Forelimb muscle (tissue), 1 donor: ENCODE data around the gene GTF2IRD1. TPM values are rescaled to one million over a fixed set of nuclear protein-coding genes. Genes with fewer than 3 reads are reported as not detected.

Experiments used
- DNase-seq: peaks from one replicate; pipeline ENCODE4 v3.0.0-alpha.2; 2013; ENCODE audit warnings: low read depth
- polyA plus RNA-seq: library from polyadenylated mRNA; unstranded; fragments of 120-200 nt; gene quantifications from one replicate; pipeline ENCODE4 v1.2.1, GENCODE V29; 2013; ENCODE audit not compliant: insufficient read length

Gene GTF2IRD1
- polyA plus RNA-seq, 1 donor = 48.0 TPM

DNA sequence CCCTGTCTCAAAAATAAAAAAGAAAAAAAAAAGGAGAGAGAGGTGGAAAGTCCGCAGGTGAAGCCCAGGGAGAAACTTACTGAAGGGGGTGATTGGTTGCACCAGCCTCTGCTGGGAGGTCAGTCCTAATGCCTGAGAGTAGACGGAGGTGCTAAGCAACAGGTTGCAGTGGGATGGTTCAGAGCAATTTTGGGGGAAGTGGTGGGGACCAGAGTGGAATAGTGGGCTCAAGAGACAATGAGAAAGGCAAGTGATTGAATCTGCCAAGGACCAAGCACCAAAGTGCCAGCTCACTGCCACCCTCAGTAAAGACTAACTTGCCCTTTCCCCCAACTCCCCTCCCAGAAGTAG is 113.6 kb downstream of the GTF2IRD1 start:
- DNase-seq = no peak

DNA sequence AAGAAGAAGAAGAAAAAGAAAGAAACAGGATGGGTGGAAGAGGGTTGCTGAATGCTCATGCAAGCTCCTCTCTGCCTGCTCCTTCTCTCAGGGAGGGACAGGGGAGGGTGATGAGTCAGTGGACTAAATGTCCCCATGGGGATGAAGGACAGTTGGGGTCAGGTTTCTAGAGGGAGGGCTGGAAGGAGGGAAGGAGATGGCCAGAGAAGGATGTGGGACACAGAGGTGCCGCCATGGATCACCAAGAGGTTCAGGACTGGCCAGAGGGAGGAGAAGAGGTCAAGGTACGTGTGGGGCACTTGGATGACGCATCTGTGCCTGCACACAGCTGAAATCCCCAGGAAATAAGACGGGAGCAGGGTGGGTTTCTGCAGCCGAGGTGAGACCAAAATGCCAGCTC is 115.0 kb downstream of the GTF2IRD1 start:
- no peak for DNase-seq

DNA sequence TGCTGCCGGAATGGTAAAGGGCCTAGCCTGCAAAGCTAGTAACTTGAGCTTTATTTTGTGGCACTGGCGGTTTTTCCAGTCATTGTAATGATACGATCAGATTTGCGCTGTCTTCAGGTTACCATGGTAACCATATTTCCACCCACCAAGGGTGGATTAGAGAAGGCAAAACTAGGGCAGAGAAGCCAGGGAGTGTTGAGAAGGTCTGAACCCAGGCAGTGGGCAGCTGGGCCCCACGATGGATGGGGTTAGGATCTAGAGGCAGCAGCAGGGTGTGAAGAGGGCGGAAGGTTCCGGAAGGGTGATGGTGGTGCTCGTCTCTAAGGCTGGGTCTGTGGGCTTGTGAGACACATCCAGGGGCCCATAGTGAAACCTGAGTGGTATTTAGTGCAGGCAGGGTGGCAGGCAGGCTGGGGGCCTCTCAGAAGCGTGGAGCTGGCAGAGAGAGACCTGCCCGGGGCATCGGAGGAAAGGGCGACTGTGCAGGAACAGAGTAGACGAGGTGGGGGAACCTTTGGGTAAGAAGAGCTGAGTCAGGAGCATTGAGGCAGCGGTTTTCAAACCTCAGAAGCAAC is 115.9 kb downstream of the GTF2IRD1 start:
- DNase-seq = no peak

DNA sequence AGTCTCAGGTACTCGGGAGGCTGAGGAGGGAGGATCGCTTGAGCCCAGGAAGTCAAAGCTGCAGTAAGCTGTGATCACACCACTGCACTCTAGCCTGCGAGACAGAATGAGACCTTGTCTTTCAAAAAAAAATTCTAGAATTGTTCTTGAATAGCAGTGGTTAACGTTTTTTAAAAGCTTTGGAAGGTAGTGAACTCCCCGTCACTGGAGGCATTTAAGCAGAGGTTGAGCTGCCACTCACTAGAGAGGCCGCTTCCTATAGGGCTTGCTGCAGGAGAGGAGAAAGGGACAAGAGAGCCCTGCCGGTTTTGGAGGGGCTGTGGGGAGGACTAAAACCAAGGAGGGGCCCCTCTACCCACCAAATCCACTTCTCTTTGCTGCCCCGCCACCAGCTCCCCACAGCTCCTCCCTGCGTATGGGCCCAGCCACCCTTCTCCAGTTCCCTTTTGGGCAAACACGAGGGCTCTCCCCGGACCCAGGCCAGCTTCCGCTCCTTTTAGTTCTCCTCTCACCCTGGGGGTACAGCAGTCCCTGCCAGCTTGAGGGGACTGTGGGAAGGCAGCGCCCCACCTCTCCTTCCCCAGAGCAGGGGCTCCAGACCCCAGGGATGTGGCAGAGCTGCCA is 116.9 kb downstream of the GTF2IRD1 start:
- no peak for DNase-seq

DNA sequence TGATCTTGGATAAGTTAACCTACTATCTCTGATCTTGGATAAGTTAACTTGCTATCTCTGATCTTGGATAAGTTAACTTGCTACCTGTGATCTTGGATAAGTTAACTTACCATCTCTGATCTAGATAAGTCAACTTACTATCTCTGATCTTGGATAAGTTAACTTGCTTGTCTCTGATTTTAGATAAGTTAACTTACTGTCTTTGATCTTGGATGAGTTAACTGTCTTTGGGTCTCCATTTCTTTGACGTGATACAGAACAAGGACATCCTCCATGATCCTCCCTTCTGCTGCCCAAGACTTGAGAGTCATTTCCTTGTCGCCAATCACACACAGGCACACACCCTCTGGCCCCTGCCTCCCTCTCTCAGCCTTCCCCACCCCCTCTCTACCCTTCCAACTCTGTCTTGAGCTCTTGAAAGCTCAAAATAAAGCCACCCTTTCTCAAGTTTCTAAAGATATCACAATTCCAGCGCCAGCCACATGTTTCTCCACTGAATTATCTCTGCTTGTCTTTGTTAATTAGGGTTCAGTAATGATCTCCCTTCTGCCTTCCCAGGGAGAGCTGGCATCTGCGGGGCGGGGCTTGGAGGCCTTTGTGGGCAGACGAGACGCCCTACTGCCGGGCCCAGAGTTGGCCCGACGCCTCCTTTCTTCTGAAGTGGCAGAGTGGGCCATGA is 118.7 kb downstream of the GTF2IRD1 start:
- DNase-seq = no peak

DNA sequence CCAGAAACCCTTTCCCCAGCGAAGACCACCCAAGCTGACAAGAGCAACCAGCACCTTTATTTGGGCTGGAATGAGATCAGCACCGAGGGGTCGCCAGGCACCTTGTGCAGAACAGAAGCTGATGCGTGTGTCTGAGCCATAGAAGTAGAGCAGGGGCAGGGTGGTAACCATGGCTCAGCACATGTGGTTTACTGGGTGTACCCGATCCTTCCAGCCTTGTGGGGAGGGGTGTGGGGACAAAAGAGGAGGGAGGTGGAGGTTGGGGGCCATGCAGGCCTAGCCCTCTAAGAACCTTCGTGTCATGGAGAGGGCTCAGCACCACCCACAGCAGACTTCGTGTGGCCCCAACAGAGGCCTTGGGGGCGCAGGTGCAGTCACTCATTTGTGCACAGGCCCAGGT is 119.8 kb downstream of the GTF2IRD1 start:
- DNase-seq = no peak

DNA sequence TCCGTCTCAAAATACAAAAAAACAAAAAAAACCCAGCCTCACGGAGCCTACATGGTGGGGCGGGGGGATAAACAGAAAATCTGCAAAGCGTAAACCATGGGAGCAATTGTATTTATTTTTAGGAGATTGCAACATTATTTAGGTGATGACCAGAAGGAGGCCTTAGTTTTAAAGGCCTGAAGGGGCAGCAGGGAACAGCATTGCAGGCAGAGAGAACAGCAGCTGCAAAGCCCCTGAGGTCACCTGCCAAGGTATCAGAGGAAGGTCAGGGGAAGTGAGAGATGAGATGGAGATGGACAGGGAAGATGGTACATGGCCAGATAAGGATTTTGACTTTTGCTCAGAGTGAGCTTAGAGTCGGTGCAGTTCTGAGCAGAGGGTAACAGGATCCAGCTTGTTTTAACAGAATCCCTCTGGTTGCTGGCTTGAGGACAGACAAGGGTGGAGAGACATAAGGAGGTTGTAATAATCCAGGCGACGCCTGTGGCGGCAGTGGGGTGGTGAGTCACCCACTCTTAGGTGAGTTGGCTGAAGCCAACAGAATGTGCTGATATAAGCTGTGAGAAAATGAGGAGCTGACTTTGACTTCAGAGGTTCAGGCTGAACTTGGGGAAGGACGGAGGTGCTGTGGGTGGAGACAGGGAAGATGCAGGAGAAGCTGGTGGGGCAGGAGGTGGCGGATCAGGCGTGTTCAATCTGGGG is 121.5 kb downstream of the GTF2IRD1 start:
- no peak for DNase-seq

DNA sequence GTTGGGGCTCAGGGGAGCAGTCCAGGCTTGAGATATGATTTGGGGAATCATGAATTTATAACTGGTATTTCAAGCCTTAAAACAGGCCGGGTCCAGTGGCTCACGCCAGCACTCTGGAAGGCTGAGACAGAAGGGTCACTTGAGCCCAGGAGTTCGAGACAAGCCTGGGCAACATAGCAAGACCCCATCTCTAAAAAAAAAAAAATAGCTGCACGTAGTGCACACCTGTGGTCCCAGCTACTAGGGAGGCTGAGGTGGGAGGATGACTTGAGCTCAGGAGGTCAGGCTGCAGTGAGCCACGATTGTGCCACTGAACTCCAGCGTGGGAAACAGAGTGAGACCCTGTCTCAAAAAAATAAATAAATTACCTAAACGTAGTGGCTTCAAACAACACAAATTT is 122.1 kb downstream of the GTF2IRD1 start:
- no peak for DNase-seq

DNA sequence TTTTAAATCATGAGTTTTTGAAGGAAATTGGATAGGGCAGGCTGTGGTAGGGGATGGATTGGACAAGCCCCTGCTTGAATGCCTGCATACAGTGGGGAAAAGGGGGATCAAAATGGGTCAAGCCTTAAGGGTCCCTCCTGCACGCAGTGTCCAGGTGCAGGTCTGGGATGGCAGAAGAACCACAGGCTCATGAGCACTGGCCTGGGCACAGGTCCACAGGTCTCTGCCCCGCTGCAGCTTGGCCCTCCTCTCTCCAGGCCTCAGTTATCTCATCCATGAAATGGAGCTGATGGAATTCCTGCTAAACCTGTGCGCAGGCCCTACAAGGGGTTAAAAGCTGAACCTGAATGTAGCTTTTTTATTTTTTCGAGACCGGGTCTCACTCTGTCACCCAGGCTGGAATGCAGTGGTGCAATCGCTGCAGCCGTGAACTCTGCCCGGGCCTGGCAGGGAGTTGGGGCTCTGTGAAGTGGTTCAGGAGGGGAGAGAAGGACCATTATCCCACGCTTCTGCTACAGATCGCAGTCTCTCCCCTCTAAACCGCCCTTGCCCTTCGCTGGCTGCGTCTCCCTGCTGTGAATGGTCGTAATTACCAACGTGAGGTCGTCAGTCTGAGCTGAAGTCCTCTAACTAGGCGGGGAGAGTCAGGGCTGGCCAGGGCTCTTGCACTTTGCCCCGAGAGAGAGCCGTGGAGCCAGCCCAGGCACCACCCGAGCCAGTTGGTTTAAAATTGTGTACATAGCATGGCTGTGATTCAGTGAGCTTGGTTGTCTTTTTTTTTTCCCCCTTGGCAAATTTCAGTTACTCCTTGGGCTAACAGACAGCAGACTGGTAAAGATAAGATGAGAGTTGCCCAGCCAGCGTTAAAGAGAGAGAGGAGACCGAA is 126.3 kb downstream of the GTF2IRD1 start:
- no peak for DNase-seq

DNA sequence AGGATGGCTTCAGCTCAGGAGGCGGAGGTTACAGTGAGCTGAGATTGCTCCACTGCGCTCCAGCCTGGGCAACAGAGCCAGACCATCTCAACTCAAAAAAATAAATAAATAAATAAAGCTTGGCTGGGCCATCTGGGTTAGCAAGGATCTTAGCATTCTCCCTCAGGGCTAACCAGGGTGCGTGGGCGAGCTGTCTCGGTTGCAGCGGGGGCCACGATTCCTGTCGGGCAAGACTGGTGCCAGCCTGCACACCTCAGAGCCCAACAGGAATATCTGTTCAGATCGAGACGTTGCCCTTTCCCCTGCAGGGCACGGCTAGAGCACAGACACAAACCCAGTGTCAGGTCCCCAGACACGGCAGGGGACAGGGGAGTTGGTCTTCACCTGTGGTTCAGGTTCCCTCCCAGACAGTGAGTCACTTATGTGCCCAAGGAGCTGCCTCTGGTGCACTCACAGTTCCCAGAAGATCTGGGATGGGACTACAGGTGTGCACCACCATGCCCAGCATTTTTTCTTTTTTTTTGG is 128.3 kb downstream of the GTF2IRD1 start:
- no peak for DNase-seq

DNA sequence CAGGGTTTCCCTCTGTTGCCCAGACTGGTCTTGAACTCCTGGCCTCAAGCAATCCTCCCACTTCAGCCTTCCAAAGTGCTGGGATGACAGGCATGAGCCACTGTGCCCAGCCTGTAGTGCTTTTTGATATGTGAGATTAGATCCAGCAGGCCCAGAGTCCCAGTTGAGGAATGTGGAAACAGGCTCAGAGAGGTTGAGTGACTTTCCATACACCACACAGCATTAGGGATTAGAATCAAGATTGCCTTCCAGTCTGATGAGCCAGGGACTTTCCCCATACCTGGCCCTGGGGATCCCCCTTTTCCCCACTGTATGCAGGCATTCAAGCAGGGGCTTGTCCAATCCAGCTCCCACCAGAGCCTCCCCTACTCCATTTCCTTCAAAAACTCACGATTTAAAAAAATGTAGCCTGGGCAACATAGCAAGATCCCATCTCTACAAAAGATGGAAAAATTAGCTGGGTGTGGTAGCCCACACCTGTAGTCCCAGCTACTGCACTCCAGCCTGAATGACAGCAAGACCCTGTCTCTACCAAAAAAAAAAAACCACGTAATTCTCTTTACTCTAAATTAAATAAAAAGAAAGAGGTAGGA is 128.8 kb downstream of the GTF2IRD1 start:
- DNase-seq = no peak

DNA sequence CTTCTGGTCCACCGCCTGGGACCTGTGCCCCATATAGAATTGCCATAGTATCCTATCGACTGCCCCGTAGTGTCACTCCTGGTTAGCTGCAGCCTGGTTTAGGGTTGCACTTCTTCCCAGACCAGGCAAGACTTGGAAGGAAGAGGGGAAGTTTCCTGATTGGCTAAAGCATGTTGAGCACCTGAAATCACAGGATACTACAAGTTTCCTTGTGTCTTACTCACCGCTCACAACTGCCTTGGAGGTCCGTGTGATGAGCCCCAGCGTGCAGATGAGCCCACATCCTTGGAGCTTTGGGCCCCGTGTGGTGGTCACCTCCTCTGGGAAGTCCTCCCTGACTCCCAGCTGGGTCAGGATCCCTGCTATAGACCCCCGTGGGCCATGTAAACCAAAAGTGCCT is 129.9 kb downstream of the GTF2IRD1 start:
- no peak for DNase-seq

DNA sequence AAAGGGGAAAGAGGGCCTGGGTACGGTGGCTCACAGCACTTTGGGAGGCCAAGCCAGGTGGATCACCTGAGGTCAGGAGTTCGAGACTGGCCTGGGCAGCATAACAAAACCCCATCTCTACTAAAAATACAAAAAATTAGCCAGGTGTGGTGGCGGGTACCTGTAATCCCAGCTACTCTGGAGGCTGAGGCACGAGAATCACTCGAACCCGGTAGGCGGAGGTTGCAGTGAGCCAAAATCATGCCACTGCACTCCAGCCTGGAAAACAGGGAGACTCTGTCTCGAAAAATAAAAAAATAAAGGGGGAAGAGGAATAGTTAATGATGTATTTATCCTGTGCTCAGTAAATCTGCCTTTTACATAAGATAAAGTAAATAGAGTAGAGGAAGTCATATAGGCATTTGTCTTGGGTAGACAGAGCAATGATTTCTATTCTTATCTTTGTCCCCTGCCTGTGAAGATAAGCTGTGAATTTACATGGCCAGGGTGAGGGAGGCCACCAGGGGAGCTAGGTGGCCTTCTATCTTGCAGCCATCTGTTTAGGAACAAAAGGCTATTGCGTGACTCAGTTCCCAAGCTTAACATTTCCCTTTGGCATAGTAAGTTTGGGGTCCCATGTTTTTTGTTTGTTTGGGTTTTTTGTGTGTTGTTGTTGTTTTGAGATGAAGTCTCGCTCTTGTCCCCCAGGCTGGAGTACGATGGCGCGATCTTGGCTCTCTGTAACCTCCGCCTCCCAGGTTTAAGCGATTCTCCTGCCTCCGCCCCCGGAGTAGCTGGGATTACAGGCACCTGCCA is 130.7 kb downstream of the GTF2IRD1 start:
- no peak for DNase-seq

DNA sequence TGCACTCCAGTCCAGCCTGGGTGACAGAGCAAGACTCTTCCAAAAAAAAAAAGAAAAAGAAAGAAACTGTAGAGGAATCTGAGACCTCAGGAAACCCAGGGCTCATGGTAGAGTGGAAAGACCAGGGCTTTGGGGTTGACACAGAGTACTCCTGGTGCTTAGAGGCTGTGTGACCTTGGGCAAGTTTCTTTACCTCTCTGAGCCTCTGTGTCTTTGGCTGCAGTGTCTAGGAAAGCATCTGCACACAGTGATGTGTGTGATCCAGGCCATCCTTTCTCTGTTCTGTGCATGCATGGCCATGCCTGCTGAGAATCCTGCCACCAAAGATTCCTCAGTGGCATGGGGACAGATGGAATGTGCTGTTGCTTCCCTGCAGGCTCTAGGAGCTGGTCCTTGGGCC is 132.1 kb downstream of the GTF2IRD1 start:
- no peak for DNase-seq

DNA sequence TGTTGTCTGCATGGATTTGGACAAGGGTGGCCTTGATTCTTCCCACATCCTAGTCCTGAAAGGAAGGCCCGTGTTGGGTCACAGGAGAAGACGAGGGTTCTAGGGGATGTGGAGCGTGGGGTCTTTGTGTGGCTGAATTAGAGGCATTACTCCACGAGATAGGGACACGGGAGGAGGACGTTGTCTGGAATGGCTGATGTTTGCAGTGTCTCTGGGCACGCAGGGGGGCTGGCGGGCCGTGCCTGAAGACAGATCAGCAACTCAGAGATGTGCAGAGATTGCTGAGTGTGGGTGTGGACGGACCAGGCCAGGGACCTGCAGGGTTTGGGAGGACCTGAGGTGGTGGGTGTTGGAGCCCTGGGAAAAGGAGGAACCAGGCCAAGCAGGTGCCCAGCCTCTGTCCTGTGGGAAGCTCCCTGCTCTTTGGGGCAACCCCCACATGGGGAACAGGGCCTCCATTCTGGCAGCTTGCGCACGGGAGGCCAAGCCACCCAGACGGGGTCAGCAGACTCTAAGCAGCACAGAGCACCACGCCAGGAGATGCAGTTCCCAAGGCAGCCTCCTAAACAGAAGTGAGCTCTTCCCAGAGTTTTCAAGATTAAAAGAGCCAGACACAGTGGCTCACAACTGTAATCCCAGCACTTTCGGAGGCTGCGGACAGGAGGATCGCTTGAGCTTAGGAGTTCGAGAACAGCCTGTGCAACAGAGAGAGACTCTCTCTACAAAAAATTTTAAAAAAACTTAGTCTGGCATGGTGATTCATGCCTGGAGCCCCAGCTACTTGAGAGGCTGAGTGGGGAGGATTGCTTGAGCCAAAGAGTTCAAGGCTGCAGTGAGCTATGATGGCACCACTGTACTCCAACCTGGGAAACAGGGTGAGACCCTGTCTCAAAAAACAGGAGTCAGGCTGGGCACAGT is 132.8 kb downstream of the GTF2IRD1 start:
- no peak for DNase-seq

DNA sequence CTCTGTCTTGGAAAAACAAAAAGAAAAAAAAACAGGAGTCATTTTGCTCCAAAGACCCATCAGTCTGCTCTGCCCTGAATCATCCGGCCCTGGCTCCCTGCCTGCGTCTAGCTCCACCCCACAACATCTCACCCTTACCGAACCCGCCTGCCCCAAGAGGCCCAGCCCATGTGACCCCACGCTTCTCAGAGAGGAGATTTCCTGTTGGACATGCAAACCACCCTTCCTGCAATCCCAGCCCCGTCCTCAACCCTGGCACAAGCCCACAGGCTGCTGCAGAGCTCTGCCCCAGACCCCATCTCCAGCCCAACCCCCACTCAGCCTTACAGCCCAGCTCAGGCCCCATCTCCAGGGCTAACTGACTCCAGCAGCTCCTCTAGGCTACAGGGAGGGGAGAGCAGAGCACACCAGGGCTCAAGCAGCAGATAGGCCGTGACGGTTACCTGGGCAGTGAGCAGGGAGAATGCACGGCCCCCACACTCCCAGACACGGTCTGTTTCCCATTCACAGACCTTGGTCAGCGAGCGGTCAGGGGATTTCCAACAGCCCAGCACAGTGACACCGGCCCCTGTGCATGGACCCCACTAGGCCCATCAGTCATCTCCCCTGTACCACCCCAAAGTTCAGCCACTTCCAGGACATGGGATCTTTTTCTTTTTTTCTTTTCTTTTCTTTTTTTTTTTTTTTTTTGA is 133.9 kb downstream of the GTF2IRD1 start:
- peak; percentile 28 for DNase-seq

DNA sequence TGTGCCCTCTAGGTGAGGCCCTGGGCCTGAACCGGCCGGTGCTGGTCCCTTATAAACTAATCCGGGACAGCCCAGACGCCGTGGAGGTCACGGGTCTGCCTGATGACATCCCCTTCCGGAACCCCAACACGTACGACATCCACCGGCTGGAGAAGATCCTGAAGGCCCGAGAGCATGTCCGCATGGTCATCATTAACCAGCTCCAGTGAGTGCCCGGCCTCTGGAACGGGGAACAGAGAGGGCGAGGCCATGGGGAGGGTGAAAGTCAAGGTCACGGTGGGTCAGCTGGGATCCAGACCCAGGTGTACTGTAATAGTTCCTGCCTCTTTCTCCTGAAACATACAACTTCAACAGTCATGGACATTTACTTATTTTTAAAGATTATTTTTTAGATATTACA is 137.1 kb downstream of the GTF2IRD1 start:
- no peak for DNase-seq

DNA sequence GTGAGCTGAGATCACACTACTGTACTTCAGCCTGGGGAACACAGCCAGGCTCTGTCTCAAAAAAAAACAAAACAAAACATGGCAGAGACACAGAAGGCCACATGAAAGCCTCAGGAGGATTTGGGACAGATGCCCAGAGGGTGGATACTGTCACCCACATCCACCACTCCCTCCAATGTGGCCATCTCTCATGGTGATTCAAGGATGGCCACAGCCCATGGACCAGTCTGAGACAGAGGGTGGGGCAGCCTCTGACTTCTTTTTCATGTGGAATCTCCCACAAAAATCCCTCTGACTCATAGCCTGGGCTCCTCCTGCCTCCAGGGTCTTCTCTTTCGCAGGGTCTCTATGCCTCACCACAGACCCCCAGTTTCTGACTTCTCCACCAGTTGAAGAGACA is 144.9 kb downstream of the GTF2IRD1 start:
- DNase-seq = no peak

DNA sequence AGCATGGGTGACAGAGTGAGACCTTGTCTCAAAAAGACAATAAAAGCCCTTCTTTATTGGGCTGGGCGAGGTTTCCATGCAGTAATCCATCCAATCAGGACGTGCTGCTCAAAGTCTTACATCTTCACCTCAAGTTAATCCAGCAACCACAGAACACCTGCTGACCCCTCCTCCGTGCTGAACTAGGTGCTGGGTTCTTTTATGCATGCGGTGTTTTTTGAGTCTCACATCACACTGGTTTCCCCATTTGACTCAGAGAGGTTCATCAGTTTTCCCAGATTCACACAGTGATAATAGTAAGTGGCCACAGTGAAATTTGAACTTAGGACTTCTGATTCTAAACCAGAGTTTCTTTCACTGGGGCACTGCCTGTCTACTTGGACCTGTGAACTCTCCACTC is 145.5 kb downstream of the GTF2IRD1 start:
- no peak for DNase-seq
